Right lobe of liver (tissue), 6 donors: Measurements from ENCODE around the gene CYTH4. TPM values are rescaled to one million over a fixed set of nuclear protein-coding genes. Genes with fewer than 3 reads are reported as not detected.

Experiments used
- ATAC-seq, 4 donors: fragments of 200-7000 bp; cut with Tn5 transposase; one replicate each; pipeline ENCODE4 v1.9.1; 2020; ENCODE audit warnings: mild to moderate bottlenecking in 4 of 4, moderate library complexity in 4 of 4
- DNase-seq, 3 donors: peaks; one replicate each; pipeline ENCODE4 v3.0.0-alpha.2; 2020
- H3K27ac ChIP-seq, 3 donors: fragments of 200-600 bp; one replicate each; pipeline ENCODE4 v1.8.0; 2022
- H3K27me3 ChIP-seq, 2 donors: fragments of 200-600 bp; one replicate each; pipeline ENCODE4 v1.8.0; 2022
- H3K36me3 ChIP-seq, 4 donors: fragments of 200-600 bp; sonication (generic) in 1 of 4; one replicate each; pipeline versions ENCODE4 v1.5.1 to v1.8.0; 2017 to 2022; ENCODE audit warnings: control low read depth in 1 of 4
- H3K4me1 ChIP-seq, 4 donors: fragments of 200-600 bp; sonication (generic) in 1 of 4; one replicate each; pipeline versions ENCODE4 v1.5.1 to v1.8.0; 2017 to 2022; ENCODE audit warnings: control low read depth in 1 of 4
- H3K4me3 ChIP-seq, 3 donors: fragments of 200-600 bp; one replicate each; pipeline ENCODE4 v1.8.0; 2022
- H3K9me3 ChIP-seq, 4 donors: fragments of 200-600 bp; sonication (generic) in 1 of 4; one replicate each; pipeline versions ENCODE4 v1.5.1 to v1.8.0; 2017 to 2022; ENCODE audit warnings: control low read depth in 1 of 4
- POLR2A ChIP-seq: fragments of 450-650 bp; IDR thresholded peaks from one replicate; pipeline ENCODE4 v1.6.1; 2017; ENCODE audit warnings: antibody characterized with exemption, mild to moderate bottlenecking
- WGBS: methylation state at CpG from one replicate; pipeline ENCODE4 v1.1.6; 2018; ENCODE audit warnings: low coverage, low lambda C conversion rate; ENCODE audit not compliant: insufficient coverage; ENCODE audit errors: missing lambda C conversion rate; 5-methylcytosine and 5-hydroxymethylcytosine counted together
- intact Hi-C, 2 donors: fragments of 100-400 bp; cut with DNase I; formaldehyde crosslinking; loops; one replicate each; pipeline versions ENCODE4 v1.11.2 to v1.14.1; 2022
- total RNA-seq, 6 experiments: library from RNA; depleted of rRNA in 2 of 6; stranded (reverse); fragments of >200 nt in 2 of 6; fragmentation: NEBNext Ultra II Directional in 3 of 6; extraction: Animal tissue kit (Norgen Biotek cat#: 25700) in 3 of 6; gene quantifications; one replicate each; pipeline versions ENCODE4 v1.1.0 to v1.2.4, GENCODE V29; 2016 to 2023
- TF ChIP-seq, protein P1 (sequence below), 4 donors: fragments of 200-600 bp in 3 of 4; fragments of 450-650 bp in 1 of 4; IDR thresholded peaks; one replicate each; pipeline versions ENCODE4 v1.5.1 to v1.8.0; 2016 to 2022; ENCODE audit warnings: antibody characterized with exemption in 4 of 4, mild to moderate bottlenecking in 2 of 4
- donor health status: DM: no; HTN: yes; CAD: no.
- donor health status: DM: no; HTN: no; CAD: no.
- donor health status: DM: no; HTN: no; CAD: no.
- donor health status: DM: no; HTN: yes; CAD: no.
- donor health status: DM: no; HTN: yes; CAD: no.

CYTH4 gene
- total RNA-seq, 6 experiments from 2014 or later: 2.9 to 12.8 (median 4.0) TPM

DNA sequence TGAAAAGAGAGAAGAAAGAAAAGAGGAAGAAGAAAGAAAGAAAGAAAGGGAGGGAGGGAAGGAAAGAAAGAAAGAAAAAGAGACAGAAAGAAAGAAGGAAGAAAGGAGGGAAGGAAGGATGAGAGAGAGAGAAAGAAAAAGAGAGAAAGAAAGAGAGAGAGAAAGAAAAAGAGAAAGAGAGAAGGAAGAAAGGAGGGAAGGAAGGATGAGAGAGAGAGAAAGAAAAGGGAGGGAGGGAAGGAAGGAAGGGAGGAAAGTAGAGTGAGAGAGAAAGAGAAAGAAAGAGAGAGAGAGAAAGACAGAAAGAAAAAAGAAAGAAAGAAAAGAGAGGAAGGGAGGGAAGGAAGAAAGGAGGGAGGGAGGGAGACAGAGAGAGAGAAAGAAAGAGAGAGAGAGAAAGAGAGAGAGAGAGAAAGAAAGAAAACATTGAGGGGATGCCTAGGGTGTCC, 26.7 kb upstream of the CYTH4 start:
- ATAC-seq (no peak), DNase-seq (no peak)
- no peaks in the 10 kb centered on the region for H3K36me3 ChIP-seq

DNA sequence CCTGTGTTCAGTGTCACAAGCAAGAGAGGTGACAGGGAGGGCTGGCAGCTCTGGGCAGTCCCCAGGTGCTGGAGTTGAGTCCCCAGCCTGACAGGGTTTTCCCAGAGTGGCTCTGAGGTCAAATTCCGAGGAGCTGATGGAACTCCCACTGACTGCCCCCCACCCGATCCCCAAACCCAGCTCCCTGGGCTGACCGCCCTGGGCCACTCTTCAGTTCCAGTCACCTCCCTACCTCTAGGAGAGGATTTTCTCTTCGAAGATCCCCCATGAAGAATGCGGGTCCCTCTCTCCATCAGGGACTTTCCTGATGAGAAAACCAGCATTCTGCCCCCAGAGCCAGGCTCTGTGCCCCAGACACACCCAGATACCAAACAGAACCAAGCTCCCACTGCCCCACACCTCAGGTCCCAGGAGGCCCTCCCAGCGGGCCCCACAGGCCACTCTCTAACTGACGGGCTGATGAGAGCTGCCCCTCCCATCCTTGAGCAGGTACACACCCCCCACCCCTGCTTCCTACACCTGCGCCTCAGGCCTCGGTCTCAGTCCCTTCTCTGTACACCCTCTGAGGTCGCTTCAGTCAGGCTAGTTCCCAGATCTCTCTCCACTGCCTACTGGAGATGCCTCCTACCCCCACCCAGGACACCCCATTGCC, 26.1 kb upstream of the CYTH4 start:
- H3K4me1 ChIP-seq: no peaks in the 10 kb centered on the region
- H3K36me3 ChIP-seq: no peaks in the 10 kb centered on the region
- H3K27me3 ChIP-seq: no peaks in the 10 kb centered on the region
- WGBS: 55% methylated on average over 4 of the region's 10 CpGs
- no peak for TF ChIP-seq POLR2A
- TF ChIP-seq, protein P1, sequence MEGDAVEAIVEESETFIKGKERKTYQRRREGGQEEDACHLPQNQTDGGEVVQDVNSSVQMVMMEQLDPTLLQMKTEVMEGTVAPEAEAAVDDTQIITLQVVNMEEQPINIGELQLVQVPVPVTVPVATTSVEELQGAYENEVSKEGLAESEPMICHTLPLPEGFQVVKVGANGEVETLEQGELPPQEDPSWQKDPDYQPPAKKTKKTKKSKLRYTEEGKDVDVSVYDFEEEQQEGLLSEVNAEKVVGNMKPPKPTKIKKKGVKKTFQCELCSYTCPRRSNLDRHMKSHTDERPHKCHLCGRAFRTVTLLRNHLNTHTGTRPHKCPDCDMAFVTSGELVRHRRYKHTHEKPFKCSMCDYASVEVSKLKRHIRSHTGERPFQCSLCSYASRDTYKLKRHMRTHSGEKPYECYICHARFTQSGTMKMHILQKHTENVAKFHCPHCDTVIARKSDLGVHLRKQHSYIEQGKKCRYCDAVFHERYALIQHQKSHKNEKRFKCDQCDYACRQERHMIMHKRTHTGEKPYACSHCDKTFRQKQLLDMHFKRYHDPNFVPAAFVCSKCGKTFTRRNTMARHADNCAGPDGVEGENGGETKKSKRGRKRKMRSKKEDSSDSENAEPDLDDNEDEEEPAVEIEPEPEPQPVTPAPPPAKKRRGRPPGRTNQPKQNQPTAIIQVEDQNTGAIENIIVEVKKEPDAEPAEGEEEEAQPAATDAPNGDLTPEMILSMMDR (IDR thresholded peaks at IDR 0.05): no peak
- peak in 1 of 4 donors; percentile 27 for ATAC-seq
- no peak overlapping the region for H3K27ac ChIP-seq
- DNase-seq: peak in 2 of 3 donors; percentile 7 to 29
- H3K4me3 ChIP-seq: no peak overlapping the region
- H3K9me3 ChIP-seq: no peaks in the 10 kb centered on the region
- intact Hi-C loops: no loop called here

More for the DNA sequence above, 26.7 kb upstream of the CYTH4 start:
- Histone ChIP-seq H3K27me3 (no peaks in the 10 kb centered on the region), H3K9me3 (no peaks in the 10 kb centered on the region), H3K4me3 (no peak overlapping the region), H3K27ac (no peak overlapping the region), H3K4me1 (no peaks in the 10 kb centered on the region)
- intact Hi-C loops: no loop called here
- no peak for TF ChIP-seq POLR2A
- TF ChIP-seq, protein P1 (IDR thresholded peaks at IDR 0.05): no peak

DNA sequence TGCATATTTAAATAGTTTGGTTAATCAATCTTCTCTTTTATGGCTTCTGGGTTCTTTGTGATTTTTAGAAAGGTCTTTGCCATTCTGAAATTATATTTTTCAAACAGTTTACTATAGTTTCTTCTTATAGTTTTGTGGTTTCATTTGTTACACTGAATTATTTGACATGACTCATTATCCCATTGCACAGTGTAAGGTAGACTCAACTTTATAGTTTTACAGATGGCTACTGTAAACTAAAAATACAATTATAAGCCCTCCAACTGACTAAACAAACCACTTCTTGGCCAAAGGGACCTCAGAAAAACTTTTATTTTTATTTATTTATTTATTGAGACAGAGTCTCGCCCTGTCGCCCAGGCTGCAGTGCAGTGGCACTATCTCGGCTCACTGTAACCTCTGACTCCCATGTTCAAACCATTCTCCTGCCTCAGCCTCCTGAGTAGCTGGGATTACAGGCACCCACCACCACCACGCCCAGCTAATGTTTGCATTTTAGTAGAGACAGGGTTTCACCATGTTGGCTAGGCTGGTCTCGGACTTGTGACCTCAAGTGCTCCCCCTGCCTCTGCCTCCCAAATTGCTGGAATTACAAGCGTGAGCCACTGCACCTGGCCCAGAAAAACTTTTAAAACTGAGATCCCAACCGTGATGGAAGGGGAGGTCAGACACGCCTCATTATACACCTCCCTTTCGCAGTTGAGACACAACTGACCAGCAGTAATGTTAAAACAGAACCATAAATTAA, 24.1 kb upstream of the CYTH4 start:
- WGBS: 85% methylated on average over 8 of the region's 9 CpGs
- Histone ChIP-seq H3K27ac (no peak overlapping the region), H3K27me3 (no peaks in the 10 kb centered on the region), H3K4me3 (no peak overlapping the region), H3K9me3 (no peaks in the 10 kb centered on the region), H3K36me3 (no peaks in the 10 kb centered on the region), H3K4me1 (no peaks in the 10 kb centered on the region)
- intact Hi-C loops: no loop called here
- DNase-seq: peak in 1 of 3 donors; percentile 1
- no peak for TF ChIP-seq POLR2A
- ATAC-seq: no peak

DNA sequence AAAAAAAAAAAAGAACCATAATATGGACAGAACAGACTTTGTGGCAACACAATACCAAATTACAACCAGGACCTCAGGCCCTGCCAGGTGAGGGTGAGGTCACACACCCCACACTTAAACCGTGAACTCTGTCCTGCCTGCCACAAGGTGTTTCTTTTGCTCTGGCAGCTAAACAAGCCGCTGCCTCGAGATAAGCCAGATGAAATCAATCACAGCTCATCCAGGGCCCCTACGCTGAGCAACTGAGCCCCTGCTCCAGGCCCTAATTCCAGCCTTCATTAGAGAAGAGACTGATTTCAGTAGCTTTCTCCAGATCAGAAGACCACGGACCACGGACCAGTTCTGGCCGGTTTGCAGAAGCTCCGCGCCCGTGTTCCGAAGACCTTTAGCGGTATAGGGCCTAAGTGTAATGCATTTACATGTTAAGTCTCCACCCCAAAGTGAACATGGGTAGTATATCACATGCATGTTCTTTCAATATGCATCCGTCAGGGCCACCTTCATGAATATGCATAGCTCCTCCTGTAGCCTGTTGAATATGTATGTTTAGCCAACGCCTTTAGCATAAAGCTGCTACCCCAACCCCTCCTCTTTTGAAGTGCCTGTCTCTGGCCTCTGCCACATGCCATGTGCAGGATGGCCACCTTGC, 23.4 kb upstream of the CYTH4 start:
- H3K27me3 ChIP-seq: no peaks in the 10 kb centered on the region
- TF ChIP-seq, protein P1 (IDR thresholded peaks at IDR 0.05): no peak
- no peak for TF ChIP-seq POLR2A
- intact Hi-C loops: no loop called here

More for the DNA sequence above, 23.4 kb upstream of the CYTH4 start:
- 71% methylated on average over 11 of the region's 14 CpGs for WGBS
- ATAC-seq: no peak
- Histone ChIP-seq H3K4me1 (no peaks in the 10 kb centered on the region), H3K27ac (no peak overlapping the region), H3K9me3 (no peaks in the 10 kb centered on the region), H3K4me3 (no peak overlapping the region), H3K36me3 (no peaks in the 10 kb centered on the region)
- peak in 2 of 3 donors; percentile 11 to 34 for DNase-seq
